ENCODE data around the gene USP12.

USP12 gene

DNA sequence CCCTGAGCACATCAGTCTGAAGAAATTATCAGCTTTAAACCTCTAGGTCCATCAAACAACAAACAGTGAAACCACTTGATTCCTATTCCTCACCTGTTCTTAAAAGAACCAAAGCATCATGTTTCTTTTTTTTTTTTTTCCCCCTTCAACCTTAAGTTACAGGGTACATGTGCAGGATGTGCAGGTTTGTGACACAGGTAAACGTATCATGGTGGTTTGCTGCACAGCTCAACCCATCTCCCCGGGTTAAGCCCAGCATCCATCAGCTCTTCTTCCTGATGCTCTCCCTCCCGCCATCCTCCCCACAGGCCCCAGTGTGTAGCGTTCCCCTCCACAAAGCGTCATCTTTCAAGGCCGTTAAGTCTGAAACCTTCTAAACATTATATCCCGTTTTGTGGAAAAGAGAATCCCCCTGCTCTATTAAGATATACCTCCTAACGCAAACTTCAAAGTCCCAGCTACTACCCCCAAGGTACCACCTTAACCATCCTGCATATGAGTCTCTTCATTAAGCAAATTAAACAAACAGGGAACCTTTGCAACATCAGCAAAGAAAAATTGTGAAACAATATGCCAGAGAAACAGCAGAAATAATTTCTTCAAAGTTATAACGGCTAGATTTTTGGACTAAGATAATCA is 10.8 kb downstream of the USP12 start:
- no peak for DNase-seq (ENCODE audit: extremely low read depth, low read depth)
- TF ChIP-seq, protein P1, sequence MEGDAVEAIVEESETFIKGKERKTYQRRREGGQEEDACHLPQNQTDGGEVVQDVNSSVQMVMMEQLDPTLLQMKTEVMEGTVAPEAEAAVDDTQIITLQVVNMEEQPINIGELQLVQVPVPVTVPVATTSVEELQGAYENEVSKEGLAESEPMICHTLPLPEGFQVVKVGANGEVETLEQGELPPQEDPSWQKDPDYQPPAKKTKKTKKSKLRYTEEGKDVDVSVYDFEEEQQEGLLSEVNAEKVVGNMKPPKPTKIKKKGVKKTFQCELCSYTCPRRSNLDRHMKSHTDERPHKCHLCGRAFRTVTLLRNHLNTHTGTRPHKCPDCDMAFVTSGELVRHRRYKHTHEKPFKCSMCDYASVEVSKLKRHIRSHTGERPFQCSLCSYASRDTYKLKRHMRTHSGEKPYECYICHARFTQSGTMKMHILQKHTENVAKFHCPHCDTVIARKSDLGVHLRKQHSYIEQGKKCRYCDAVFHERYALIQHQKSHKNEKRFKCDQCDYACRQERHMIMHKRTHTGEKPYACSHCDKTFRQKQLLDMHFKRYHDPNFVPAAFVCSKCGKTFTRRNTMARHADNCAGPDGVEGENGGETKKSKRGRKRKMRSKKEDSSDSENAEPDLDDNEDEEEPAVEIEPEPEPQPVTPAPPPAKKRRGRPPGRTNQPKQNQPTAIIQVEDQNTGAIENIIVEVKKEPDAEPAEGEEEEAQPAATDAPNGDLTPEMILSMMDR (IDR thresholded peaks at IDR 0.05; ENCODE audit: low read depth, low read length): no peak

DNA sequence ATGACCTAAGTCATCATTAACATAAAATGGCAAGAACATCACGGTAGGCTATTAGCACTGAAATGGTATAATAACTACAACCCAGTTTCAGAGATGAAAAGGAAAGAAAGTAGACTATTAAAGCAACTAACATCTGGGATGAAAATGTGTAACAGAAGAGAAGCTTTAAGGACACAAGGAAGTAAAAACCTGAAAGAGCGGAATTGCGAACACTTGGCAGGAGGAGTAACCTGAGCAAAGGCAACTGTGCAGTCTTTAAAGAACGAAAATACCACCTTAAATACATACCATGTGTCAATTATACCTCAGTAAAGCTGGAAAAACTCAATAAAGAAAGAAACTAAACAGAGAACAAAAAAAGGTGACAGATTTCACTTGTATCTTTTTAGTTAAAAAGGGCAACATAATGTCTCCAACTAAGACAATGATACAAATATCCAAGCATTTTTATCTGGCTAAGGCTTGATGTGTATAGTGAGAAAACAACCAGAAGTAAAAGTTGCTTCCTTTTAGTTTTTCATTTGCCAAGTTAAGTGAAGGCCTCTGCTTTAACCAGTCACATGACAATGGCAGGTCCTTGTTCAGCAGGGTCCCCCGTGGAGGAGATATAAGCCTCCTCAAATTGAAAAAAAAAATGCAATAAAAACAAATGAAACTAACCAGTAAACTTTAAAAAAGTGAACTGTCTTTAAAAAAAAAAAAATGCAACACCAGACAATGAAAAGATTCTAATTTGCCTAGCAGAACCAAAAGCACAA is 11.6 kb downstream of the USP12 start:
- DNase-seq (ENCODE audit: extremely low read depth, low read depth): no peak

DNA sequence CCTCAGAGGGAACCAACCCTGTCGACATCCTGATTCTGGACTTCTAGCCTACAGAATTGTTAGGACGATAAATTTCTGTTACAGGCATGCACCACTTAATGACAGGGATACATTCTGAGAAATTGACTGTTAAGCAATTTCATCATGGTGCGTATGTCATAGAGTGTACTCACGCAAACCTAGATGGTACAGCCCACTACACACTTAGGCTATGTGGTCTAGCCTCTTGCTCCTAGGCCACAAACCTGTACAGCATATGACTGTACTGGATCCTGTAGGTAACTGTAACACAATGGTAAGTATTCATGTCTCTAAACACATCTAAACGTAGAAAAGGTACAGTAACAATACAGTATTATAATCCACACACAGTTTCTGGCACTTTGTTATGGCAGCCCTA is 13.3 kb downstream of the USP12 start:
- no peak for DNase-seq (ENCODE audit: extremely low read depth, low read depth)

More for the DNA sequence above, 11.6 kb downstream of the USP12 start:
- TF ChIP-seq, protein P1 (IDR thresholded peaks at IDR 0.05; ENCODE audit: low read depth, low read length): no peak

DNA sequence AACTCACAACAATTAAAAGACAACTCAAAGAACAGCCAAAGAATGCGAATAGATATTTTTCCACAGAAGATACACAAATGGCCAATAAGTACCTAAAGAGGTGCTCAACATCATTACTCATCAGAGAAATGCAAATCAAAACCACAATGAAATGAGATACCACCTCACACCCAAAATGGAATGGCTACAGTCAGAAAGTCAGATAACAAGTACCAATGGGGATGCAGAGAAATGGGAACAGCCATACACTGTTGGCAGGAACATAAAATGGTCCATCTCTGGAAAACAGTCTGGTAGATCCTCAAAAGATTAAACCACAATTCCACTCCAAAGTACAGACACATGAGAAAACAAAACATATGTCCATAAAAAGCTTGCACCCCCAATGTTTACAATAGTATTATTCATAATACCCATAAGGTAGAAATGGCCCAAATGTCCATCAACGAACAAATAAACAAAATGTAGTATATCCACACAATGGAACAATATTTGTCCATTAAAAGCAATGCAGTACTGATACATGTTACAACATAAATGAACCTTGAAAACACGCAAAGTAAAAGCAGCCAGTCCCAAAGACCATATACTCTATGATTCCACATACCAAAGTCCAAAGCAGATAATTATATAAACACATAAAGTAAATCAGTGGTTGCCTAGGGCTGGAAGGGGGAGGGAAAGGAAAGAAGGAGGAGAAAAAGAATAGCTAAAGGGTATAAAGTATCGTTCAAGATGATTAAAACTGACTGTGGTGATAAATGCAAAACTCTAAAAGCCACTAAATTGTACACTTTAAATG is 19.6 kb downstream of the USP12 start:
- DNase-seq (ENCODE audit: extremely low read depth, low read depth): no peak
- TF ChIP-seq, protein P1 (IDR thresholded peaks at IDR 0.05; ENCODE audit: low read depth, low read length): no peak

More for the DNA sequence above, 13.3 kb downstream of the USP12 start:
- TF ChIP-seq, protein P1 (IDR thresholded peaks at IDR 0.05; ENCODE audit: low read depth, low read length): no peak

DNA sequence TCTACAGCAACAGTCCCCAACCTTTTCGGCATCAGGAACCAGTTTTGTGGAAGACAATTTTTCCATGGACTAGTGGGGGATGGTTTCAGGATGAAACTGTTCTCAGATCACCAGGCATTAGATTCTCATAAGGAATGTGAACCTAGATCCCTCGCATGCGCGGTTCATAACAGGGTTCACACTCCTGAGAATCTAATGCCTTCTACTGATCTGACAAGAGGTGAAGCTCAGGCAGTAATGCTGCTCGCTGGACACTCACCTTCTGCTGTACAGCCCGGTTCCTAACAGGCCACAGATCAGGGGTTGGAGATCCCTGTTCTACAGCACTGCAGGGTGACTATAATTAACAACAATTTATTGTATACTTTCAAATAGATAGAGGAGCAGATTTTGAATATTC is 21.9 kb downstream of the USP12 start:
- TF ChIP-seq, protein P1 (IDR thresholded peaks at IDR 0.05; ENCODE audit: low read depth, low read length): no peak
- no peak for DNase-seq (ENCODE audit: extremely low read depth, low read depth)

DNA sequence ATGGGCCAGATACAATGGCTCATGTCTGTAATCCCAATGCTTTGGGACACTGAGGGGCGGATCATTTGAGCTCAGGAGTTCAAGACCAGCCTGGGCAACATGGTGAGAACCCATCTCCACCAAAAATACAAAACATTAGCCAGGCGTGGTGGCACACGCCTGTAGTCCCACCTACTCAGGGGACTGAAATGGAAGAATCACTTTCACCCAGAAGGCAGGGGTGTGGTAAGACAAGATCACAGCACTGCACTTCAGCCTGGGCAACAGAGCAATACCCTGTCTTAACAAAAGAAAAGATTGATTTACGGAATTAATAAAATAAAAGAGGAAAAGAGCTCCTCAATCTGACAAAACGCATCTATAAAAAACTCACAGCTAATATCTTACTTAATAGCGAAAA is 22.7 kb downstream of the USP12 start:
- DNase-seq (ENCODE audit: extremely low read depth, low read depth): no peak
- TF ChIP-seq, protein P1 (IDR thresholded peaks at IDR 0.05; ENCODE audit: low read depth, low read length): no peak

Measured in AG09319 (cell line).